Prostate gland (tissue), 2 donors: ENCODE measurements around the gene USP10.

ENCODE experiments used
- POLR2A ChIP-seq: fragments of 450-650 bp; IDR thresholded peaks from one replicate; pipeline ENCODE4 v1.6.1; 2016; ENCODE audit warnings: antibody characterized with exemption, mild to moderate bottlenecking
- TF ChIP-seq, protein P1 (sequence below), 4 experiments: fragments of 200-600 bp in 2 of 4; fragments of 450-650 bp in 2 of 4; sonication (generic) in 2 of 4; IDR thresholded peaks; 1 replicate in 3 of 4; 2 replicates in 1 of 4; pipeline ENCODE4 v1.5.1; 2016 to 2019; ENCODE audit warnings: antibody characterized with exemption in 4 of 4, mild to moderate bottlenecking in 2 of 4, moderate library complexity in 2 of 4

DNA sequence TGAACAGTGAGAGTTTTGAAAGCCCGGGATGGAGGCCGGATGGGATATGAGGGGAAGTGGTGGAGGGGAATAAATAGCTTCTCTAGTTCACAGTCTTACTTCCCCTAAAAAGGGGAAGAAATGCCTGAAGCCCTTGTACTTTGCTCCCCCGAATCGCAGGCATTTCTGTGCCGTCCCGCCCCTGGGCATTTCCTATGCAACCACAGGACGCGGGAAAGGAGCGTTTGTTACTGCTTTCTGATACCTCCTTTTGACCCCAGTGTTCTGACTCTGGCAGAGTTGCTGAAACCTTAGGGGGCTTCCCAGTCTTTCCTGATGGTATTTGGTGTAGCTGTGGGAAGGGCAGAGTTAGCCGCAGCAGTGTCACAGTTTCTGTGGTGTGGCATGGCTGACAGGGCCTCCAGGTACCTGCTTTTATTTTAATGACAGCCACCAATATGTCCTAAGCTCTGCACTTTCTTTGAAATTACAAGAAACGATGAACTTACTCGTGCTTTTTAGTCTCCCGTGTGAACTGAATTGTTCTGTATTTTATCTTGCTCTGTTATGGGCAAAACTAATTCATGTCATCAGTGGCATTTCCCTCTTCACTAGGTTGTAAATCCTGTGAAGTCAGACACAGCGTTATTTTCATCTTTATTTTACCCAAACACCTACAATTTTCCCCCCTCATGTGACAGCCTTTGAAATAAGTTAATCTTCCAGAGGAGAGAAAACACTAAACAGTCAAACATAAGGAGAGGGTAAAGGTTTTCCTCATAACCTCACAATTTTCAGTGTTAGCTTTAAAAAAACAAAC, 27.1 kb downstream of the USP10 start:
- TF ChIP-seq, protein P1, sequence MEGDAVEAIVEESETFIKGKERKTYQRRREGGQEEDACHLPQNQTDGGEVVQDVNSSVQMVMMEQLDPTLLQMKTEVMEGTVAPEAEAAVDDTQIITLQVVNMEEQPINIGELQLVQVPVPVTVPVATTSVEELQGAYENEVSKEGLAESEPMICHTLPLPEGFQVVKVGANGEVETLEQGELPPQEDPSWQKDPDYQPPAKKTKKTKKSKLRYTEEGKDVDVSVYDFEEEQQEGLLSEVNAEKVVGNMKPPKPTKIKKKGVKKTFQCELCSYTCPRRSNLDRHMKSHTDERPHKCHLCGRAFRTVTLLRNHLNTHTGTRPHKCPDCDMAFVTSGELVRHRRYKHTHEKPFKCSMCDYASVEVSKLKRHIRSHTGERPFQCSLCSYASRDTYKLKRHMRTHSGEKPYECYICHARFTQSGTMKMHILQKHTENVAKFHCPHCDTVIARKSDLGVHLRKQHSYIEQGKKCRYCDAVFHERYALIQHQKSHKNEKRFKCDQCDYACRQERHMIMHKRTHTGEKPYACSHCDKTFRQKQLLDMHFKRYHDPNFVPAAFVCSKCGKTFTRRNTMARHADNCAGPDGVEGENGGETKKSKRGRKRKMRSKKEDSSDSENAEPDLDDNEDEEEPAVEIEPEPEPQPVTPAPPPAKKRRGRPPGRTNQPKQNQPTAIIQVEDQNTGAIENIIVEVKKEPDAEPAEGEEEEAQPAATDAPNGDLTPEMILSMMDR (IDR thresholded peaks at IDR 0.05) = no peak
- no peak for TF ChIP-seq POLR2A
